AG20443 (cell line): ENCODE measurements around the gene SLC45A2.

Experiments
- DNase-seq: peaks from one replicate; pipeline ENCODE4 v3.0.0; 2012; ENCODE audit warnings: low spot score, mixed read lengths

Gene SLC45A2

GRCh38 chr5:34007621-34008600 lies 23.4 kb upstream of the SLC45A2 start, which contains the start of gene AMACR:
Gene AMACR, minus strand, starts transcription at chr5:34008050. Its CDS starts 31 bp downstream, at chr5:34008019.
- peak; percentile 99 for DNase-seq

DNA sequence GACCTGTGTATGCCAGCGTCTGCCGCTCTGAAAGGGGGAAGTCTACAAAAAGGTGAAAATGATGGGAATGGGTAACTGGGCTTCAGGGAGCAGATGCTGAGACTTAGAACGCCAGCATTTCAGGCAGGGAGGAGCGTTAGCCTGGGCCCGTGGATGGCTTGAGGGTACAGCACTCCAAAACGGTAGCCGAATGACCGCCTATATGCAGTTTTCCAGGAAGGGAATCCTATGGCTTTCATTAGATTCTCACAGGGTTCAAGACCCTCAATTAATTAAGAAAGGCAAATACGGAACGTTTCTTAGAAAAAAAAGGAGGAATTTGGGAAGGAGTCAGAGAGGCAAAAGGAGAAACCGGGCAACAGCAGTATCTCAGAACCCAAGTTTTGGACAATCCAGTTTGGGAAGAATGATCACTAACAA lies 22.7 kb upstream of the SLC45A2 start:
- DNase-seq = peak; percentile 36

GRCh38 chr5:34005681-34006080 lies 21.2 kb upstream of the SLC45A2 start:
- DNase-seq = no peak

- DNase-seq = no peak
Measured at GRCh38 chr5:34005211-34005610, 20.7 kb upstream of the SLC45A2 start.

- DNase-seq = no peak
Measured at GRCh38 chr5:34003941-34004340, 19.4 kb upstream of the SLC45A2 start.

DNA sequence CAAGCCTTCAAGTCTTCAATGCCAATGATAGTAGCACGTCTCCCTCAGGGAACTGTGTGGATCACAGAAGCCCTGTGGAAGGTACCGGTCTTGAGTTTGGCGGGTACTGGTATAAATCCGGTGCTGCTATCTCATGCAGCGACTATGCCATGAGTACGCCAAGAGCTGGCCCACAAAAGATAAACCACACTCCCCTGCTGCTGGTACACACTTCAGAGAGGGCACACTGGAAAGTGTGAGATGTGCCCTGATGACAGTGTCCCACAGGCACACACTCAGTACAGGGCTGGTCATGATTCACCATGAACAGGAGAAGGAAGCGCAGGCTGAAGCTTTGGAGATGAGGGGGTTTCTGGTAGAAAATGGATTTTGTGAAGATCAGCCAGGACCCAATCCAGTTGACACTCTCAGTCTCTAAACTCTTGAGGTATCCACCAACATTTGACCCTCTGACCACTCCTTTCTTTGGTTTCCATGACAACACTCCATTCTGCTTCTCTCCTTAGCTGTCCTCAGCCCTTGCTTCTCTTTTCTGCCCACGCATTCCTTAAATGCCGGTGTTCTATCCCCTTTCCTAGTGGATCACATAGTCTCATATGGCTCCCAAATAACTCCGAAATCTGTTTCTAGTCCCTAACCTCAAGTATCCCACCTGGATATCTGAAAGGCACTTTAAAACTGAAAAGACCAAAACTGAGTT lies 18.3 kb upstream of the SLC45A2 start:
- no peak for DNase-seq

- no peak for DNase-seq
Measured at GRCh38 chr5:34001241-34001841, 16.8 kb upstream of the SLC45A2 start.

DNA sequence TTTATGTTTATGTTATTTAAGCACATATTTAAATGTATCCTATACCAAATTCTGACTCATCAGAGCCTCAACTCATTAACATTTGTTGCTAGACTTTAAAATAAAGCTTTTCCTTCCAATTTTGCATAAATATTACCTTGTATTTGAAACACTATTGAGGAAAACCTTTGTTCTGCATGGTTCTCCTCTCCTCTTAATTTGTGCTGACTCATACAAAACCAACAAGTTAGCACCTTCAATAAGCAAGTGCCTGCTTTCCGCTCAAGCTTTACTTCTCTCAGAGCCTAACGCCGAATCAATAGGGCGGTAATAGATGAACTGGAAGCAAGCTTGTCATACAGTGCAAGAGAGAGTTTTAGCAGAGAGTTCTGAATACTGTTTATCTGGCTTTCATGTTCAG lies 15.5 kb upstream of the SLC45A2 start:
- DNase-seq = no peak

GRCh38 chr5:33997331-33997983 lies 13.0 kb upstream of the SLC45A2 start:
- peak; percentile 83 for DNase-seq

GRCh38 chr5:33995865-33996264 lies 11.4 kb upstream of the SLC45A2 start:
- no peak for DNase-seq

DNA sequence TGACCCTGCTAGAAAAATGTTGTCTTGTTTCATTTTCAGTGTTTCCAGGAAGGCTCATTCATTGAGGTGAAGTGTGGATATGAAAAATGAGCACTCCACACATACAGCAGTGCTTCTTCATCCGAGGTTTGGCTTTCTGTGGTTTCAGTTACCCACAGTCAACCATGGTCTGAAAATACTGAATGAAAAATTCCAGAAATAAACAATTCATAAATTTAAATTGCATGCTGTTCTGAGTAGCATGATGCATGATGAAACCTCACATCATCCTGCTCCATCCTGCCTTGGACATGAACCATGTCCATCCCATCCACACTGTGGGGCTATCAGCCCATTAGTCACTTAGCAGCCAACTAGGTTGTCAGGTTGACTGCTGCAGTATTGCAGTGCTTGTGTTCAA lies 10.4 kb upstream of the SLC45A2 start:
- peak; percentile 70 for DNase-seq

GRCh38 chr5:33992864-33993263 lies 8.4 kb upstream of the SLC45A2 start:
- no peak for DNase-seq

DNA sequence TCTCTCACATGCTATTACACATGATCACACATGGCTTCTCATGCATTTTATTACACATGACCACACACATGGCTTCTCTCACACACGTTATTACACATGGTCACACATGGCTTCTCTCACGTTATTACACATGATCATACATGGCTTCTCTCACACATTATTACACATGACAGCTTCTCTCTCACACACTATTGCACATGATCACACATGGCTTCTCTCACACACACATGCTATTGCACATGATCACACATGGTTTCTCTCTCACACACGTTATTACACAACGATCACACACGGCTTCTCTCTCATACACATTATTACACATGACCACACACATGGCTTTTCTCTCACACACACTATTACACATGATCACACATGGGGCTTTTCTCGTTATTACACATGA lies 954 bp upstream of the SLC45A2 start:
- DNase-seq = no peak

DNA sequence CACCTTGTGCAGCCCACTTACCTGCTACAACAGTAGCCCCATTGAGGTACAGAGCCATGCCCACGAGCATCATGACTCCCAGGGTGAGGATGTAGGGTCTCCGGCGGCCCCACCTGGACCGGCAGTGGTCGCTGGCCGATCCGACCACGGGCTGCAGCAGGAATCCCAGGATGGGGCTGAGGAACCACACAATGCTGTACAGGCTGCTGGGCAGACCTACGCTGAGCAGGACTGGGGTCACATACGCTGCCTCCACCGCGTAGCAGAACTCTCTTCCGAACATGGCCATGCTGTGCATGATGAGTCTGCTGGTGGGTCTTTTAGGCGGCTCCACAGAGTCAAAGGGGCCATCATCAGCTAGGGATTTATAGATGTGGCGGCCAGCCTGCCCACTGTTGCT lies 315 bp downstream of the SLC45A2 start:
- no peak for DNase-seq

DNA sequence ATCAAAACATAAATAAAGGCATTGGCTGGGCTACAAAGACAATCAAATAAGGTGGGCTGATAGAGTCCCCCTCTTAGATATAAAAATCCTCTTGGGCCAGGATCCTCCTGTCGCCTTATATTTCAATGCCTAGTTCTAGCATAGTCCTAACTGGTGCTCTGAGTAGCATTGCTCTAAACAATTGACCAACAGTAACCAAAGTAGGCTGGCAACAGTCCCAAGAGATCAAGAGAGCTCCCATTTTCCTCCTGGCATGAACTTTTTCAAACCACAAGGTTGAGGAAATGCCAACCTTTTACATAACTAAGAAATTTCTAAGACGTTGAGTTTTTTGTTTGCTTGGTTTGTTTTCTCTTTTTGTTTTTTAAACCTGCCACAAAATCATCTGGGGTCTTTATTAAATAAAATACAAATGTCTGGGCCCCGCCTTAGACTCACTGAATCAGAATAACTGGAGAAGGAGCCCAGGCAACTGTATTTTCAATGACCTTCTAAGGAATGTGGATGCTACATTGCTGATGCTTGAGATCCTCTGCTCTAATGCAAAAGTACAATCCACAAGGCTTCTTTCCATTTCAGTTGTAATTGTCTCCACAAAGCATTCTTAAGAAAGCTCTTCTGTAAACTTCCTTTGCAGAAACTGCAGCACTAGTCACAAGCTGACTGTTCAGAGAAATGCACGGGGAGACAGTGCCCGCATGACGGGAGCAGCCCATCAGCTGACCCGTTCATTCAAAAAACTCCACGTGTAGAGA lies 2.9 kb downstream of the SLC45A2 start:
- peak; percentile 27 for DNase-seq

DNA sequence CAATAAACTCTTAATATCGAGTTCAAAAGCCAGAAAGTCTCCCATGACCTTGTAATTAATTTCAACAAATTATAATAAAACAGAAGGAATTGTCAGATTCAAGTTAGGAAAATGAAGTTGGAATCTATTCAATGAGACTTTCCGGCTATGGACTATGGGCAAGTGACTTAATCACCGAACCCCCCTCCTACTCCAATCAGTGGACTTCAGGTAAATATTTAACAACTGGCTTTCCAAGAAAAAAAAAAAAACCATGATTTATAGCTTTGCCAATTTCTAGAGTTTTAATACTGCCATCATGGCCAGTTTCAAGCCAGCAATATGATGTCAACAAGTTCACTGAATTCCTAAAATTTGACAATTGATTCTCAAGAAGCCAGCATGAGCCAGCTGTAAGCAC lies 4.5 kb downstream of the SLC45A2 start:
- no peak for DNase-seq

GRCh38 chr5:33978306-33978705 lies 6.2 kb downstream of the SLC45A2 start:
- DNase-seq = no peak

- DNase-seq = no peak
Measured at GRCh38 chr5:33976307-33976706, 8.2 kb downstream of the SLC45A2 start.

DNA sequence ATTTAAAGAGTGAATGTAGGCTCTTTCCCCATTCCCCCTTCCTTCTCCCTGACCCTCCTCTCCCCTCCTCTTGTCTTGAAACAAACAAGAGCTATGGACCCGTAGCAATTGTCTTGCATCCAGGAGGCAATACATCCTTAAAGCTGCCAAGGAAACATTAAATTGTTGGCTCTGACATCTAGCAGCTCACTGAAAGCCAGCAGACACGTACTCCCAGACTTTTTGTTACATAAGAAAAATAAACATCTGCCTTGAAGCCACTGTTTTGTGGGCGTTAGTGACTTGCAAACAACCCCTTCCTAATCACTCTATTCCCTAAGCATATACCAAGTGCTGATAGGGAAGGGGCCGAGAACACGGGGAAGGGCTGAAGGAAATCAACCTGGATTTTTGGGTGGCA lies 8.6 kb downstream of the SLC45A2 start:
- DNase-seq = peak; percentile 28

- no peak for DNase-seq
Measured at GRCh38 chr5:33973271-33973670, 11.2 kb downstream of the SLC45A2 start.
